ENCODE measurements around the gene TEX22. TPM values are rescaled to one million over a fixed set of nuclear protein-coding genes. Genes with fewer than 3 reads are reported as not detected.

TEX22 gene
- total and polyA plus RNA-seq, 2 experiments from 2014 or later, result 0.21 TPM

DNA sequence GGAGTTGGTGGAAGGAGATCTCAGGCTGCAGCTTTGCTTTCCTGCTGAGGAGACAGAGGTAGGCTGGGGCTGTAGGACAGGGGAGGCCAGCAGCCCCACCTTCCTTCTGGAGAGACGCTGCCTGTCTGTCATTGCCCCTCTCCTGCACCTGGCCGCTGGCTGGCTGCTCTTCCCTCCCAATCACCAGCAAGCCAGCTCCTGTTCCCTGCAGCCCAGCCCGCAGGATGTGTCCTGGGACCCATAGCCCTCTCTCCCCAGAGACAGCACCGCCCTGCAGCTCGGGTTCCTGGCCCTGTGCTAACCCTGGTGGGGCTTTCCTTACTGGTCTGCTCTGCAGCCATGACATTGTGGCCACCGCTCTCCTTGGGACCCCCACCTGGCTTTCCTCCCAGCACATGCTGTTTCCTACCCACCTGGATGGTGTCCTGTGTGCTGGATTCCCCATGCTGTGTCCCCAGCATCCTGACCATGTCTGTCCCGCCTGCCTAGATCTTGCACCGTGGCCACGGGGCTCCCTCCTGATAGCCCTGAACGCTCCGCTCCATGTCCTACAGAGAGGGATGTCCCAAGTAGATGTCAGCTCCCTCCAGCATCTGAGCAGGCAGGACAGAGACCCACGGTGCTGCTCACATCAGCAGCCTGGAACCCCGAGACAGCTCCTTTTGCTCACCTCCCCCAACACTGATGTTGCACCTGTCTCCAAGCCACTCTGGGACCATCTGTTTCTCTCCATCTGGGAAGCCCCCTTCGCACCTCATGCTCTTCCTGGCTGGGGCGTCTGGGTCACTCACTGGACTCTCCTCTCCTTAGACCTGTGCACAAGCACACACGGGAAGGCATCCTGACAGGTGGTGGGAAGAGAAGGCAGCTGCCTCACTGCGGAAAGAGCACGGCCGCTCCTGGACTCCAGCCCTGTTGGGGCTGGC lies 20.2 kb downstream of the TEX22 start:
- ATAC-seq, result no peak
- peak overlapping the region; percentile 78 for H2AFZ ChIP-seq
- no peak for DNase-seq (ENCODE audit: low spot score)

More for the DNA sequence above, 20.2 kb downstream of the TEX22 start:
- Histone ChIP-seq H3K4me3 (peak overlapping the region; percentile 82), H3K9me2 (ENCODE audit: insufficient read depth) (no peaks in the 10 kb centered on the region), H3K36me3 (ENCODE audit: insufficient read depth) (no peaks in the 10 kb centered on the region), H3K27me3 (ENCODE audit: insufficient read depth) (peaks cover 12% of the 10 kb centered on the region), H3K27ac (ENCODE audit: low read depth) (no peak overlapping the region), H3F3A (replicated peaks; ENCODE audit: low read depth) (peaks cover 10% of the 10 kb centered on the region; the same call in 1 of the 2 replicates), H4K20me1 (replicated peaks; ENCODE audit: insufficient read depth) (peaks cover 12% of the 10 kb centered on the region), H3K4me1 (ENCODE audit: insufficient read depth) (peaks cover 22% of the 10 kb centered on the region), H3K4me2 (peak overlapping the region; percentile 92), H3K79me2 (replicated peaks; ENCODE audit: insufficient read depth) (peaks cover 38% of the 10 kb centered on the region)
- Mint-ChIP-seq H3K4me3 (peak overlapping the region; percentile 73), H3K27me3 (ENCODE audit: insufficient read depth, low read depth, poor library complexity) (peaks cover 36% of the 10 kb centered on the region), H3K4me1 (peaks cover 19% of the 10 kb centered on the region), H3K36me3 (ENCODE audit: low read depth) (peaks cover 12% of the 10 kb centered on the region; the same call in 2 of the 3 replicates), H3K27ac (no peak overlapping the region), H3K9me3 (0 out of 3 replicates have a peak, but pooled peaks cover 2% of the 10 kb centered on the region)
- no peak for TF ChIP-seq ZNF114 (CRISPR knock-in tag; IDR thresholded peaks at IDR 0.05)
- no peak for TF ChIP-seq POLR2AphosphoS5 (IDR thresholded peaks at IDR 0.05; ENCODE audit: low read depth)
- no peak for TF ChIP-seq NANOG (IDR thresholded peaks at IDR 0.05; ENCODE audit: borderline replicate concordance)
- TF ChIP-seq CTCF (conservative IDR thresholded peaks at IDR 0.05; ENCODE audit: low read depth in 2 of 2), result no peak
- TF ChIP-seq ZNF331 (CRISPR knock-in tag; IDR thresholded peaks at IDR 0.05; ENCODE audit: low read depth), result no peak
- TF ChIP-seq EZH2 (IDR thresholded peaks at IDR 0.05; ENCODE audit: low read depth, unreplicated experiment), result no peak
- TF ChIP-seq, protein P1, sequence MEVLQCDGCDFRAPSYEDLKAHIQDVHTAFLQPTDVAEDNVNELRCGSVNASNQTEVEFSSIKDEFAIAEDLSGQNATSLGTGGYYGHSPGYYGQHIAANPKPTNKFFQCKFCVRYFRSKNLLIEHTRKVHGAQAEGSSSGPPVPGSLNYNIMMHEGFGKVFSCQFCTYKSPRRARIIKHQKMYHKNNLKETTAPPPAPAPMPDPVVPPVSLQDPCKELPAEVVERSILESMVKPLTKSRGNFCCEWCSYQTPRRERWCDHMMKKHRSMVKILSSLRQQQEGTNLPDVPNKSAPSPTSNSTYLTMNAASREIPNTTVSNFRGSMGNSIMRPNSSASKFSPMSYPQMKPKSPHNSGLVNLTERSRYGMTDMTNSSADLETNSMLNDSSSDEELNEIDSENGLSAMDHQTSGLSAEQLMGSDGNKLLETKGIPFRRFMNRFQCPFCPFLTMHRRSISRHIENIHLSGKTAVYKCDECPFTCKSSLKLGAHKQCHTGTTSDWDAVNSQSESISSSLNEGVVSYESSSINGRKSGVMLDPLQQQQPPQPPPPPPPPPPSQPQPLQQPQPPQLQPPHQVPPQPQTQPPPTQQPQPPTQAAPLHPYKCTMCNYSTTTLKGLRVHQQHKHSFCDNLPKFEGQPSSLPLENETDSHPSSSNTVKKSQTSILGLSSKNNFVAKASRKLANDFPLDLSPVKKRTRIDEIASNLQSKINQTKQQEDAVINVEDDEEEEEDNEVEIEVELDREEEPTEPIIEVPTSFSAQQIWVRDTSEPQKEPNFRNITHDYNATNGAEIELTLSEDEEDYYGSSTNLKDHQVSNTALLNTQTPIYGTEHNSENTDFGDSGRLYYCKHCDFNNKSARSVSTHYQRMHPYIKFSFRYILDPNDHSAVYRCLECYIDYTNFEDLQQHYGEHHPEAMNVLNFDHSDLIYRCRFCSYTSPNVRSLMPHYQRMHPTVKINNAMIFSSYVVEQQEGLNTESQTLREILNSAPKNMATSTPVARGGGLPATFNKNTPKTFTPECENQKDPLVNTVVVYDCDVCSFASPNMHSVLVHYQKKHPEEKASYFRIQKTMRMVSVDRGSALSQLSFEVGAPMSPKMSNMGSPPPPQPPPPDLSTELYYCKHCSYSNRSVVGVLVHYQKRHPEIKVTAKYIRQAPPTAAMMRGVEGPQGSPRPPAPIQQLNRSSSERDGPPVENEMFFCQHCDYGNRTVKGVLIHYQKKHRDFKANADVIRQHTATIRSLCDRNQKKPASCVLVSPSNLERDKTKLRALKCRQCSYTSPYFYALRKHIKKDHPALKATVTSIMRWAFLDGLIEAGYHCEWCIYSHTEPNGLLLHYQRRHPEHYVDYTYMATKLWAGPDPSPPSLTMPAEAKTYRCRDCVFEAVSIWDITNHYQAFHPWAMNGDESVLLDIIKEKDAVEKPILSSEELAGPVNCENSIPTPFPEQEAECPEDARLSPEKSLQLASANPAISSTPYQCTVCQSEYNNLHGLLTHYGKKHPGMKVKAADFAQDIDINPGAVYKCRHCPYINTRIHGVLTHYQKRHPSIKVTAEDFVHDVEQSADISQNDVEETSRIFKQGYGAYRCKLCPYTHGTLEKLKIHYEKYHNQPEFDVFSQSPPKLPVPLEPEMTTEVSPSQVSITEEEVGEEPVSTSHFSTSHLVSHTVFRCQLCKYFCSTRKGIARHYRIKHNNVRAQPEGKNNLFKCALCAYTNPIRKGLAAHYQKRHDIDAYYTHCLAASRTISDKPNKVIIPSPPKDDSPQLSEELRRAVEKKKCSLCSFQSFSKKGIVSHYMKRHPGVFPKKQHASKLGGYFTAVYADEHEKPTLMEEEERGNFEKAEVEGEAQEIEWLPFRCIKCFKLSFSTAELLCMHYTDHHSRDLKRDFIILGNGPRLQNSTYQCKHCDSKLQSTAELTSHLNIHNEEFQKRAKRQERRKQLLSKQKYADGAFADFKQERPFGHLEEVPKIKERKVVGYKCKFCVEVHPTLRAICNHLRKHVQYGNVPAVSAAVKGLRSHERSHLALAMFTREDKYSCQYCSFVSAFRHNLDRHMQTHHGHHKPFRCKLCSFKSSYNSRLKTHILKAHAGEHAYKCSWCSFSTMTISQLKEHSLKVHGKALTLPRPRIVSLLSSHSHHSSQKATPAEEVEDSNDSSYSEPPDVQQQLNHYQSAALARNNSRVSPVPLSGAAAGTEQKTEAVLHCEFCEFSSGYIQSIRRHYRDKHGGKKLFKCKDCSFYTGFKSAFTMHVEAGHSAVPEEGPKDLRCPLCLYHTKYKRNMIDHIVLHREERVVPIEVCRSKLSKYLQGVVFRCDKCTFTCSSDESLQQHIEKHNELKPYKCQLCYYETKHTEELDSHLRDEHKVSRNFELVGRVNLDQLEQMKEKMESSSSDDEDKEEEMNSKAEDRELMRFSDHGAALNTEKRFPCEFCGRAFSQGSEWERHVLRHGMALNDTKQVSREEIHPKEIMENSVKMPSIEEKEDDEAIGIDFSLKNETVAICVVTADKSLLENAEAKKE (CRISPR knock-in tag; IDR thresholded peaks at IDR 0.05), result no peak
- no peak for TF ChIP-seq REST (IDR thresholded peaks at IDR 0.05; ENCODE audit: unreplicated experiment)
- no peak for TF ChIP-seq JUNB (IDR thresholded peaks at IDR 0.05; ENCODE audit: unreplicated experiment)
- TF ChIP-seq EZH2phosphoT487 (IDR thresholded peaks at IDR 0.05; ENCODE audit: unreplicated experiment), result no peak
- no peak for TF ChIP-seq CREB1 (CRISPR knock-in tag; IDR thresholded peaks at IDR 0.05; ENCODE audit: low read depth)
- TF ChIP-seq, protein P2, sequence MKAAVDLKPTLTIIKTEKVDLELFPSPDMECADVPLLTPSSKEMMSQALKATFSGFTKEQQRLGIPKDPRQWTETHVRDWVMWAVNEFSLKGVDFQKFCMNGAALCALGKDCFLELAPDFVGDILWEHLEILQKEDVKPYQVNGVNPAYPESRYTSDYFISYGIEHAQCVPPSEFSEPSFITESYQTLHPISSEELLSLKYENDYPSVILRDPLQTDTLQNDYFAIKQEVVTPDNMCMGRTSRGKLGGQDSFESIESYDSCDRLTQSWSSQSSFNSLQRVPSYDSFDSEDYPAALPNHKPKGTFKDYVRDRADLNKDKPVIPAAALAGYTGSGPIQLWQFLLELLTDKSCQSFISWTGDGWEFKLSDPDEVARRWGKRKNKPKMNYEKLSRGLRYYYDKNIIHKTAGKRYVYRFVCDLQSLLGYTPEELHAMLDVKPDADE (IDR thresholded peaks at IDR 0.05), result no peak
- TF ChIP-seq STAT1 (IDR thresholded peaks at IDR 0.05; ENCODE audit: unreplicated experiment), result no peak
